Activated CD4-positive, alpha-beta memory T cell treated with anti-CD3 and anti-CD28 coated beads, Interleukin-2, amount 10 ng/mL, durations not matched to agents 7 days and 5 days (primary cell): ENCODE data around the gene SCYGR8. TPM values are rescaled to one million over a fixed set of nuclear protein-coding genes. Genes with fewer than 3 reads are reported as not detected.

Source experiments
- CTCF ChIA-PET: fragments of 350-600 bp; sonication (Branson Sonifier 250); formaldehyde crosslinking; loops from one replicate; lab custom pipeline; 2021; ENCODE audit warnings: antibody characterized with exemption, inconsistent platforms; lab: Charles Lee
- POLR2A ChIA-PET: fragments of 350-600 bp; sonication (Branson Sonifier 250); formaldehyde crosslinking; loops from one replicate; lab custom pipeline; 2021; ENCODE audit warnings: antibody characterized with exemption; lab: Charles Lee
- DNase-seq: peaks from one replicate; pipeline ENCODE4 v3.0.0-alpha.2; 2020
- H3K27ac Mint-ChIP-seq: one replicate; pipeline ENCODE4 v1.8.0; 2021; ENCODE audit warnings: mild to moderate bottlenecking, mixed read lengths
- H3K27me3 Mint-ChIP-seq: one replicate; pipeline ENCODE4 v1.8.0; 2021; ENCODE audit warnings: mixed read lengths
- H3K36me3 Mint-ChIP-seq: one replicate; pipeline ENCODE4 v1.8.0; 2021; ENCODE audit warnings: low read depth, mixed read lengths
- H3K4me1 Mint-ChIP-seq: one replicate; pipeline ENCODE4 v1.8.0; 2021; ENCODE audit warnings: mixed read lengths
- H3K4me3 Mint-ChIP-seq: one replicate; pipeline ENCODE4 v1.8.0; 2021; ENCODE audit warnings: mild to moderate bottlenecking, mixed read lengths
- H3K9me3 Mint-ChIP-seq: one replicate; pipeline ENCODE4 v1.8.0; 2021; ENCODE audit warnings: mixed read lengths
- total RNA-seq, 2 experiments: library from RNA; stranded (reverse); gene quantifications; one replicate each; pipeline ENCODE4 v1.2.3, GENCODE V29; 2021

The SCYGR8 gene
- total RNA-seq, 2 experiments from 2014 or later, result not detected

DNA sequence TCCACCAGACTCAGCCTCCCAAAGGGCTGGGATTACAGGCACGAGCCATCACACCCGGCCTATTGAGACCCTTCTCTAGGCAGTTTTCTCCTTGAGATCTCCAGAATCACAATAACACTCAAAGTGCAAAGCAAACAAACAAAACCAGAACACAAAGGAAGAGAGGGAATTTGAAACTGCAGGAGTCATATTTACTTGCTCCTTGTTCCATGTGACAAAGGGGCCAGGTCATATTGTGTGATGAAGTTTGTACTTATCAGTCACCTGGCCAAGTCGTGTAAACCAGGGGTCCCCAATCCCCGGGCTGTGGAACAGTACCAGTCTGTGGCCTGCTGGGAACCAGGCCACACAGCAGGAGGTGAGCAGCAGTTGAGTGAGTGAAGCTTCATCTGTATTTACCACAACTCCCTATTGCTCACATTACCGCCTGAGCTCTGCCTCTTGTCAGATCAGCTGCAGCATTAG, 26.5 kb downstream of the SCYGR8 start:
- no peak for DNase-seq
- Mint-ChIP-seq H3K27ac (no peak overlapping the region), H3K4me1 (peaks cover 10% of the 10 kb centered on the region), H3K27me3 (no peaks in the 10 kb centered on the region), H3K36me3 (no peaks in the 10 kb centered on the region), H3K9me3 (no peaks in the 10 kb centered on the region), H3K4me3 (no peak overlapping the region)
- ChIA-PET POLR2A (no interaction called here), CTCF (no interaction called here)

DNA sequence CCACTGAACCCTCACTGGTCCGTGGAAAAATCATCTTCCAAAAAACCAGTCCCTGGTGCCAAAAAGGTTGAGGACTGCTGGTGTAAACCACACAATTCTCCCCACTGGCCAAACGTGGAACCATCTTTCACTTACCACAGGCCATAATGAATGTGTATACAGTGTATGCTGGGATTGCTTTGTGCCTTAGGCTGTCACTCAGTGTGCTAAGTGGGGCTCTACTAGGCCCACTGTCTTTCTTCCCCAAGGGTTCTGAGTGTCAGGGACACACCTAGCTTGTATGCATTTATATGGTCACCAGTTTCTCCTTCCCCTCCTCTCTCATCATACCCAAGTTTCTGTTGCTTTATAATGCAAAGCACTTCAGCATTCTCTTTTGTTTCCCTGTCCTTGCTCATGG, 27.2 kb downstream of the SCYGR8 start:
- Mint-ChIP-seq H3K4me1 (peaks cover 10% of the 10 kb centered on the region), H3K4me3 (no peak overlapping the region), H3K27ac (no peak overlapping the region), H3K27me3 (no peaks in the 10 kb centered on the region), H3K36me3 (no peaks in the 10 kb centered on the region), H3K9me3 (no peaks in the 10 kb centered on the region)
- DNase-seq, result no peak
- ChIA-PET CTCF (interaction anchor here (0.6 kb wide), 1 partner anchor 32 kb away, joined by 3 read pairs; no protein-coding TSS in a partner anchor), POLR2A (no interaction called here)

GRCh38 chr2:227774011-227774624, 28.4 kb downstream of the SCYGR8 start:
- DNase-seq, result peak; percentile 23
- Mint-ChIP-seq H3K27ac (no peak overlapping the region), H3K4me3 (no peak overlapping the region), H3K27me3 (no peaks in the 10 kb centered on the region), H3K4me1 (peaks cover 10% of the 10 kb centered on the region), H3K36me3 (no peaks in the 10 kb centered on the region), H3K9me3 (no peaks in the 10 kb centered on the region)
- POLR2A ChIA-PET, result interaction anchor here (1.1 kb wide), 1 partner anchor 9 kb away, joined by 4 read pairs; no protein-coding TSS in a partner anchor
- CTCF ChIA-PET, result interaction anchor here (1.1 to 1.9 kb wide), 6 partner anchors 8 to 116 kb away, joined by 4 to 24 read pairs (median 6); no protein-coding TSS in a partner anchor

GRCh38 chr2:227774895-227775842, 29.5 kb downstream of the SCYGR8 start:
- Mint-ChIP-seq H3K27ac (peak overlapping the region; percentile 55), H3K27me3 (no peaks in the 10 kb centered on the region), H3K4me1 (peaks cover 10% of the 10 kb centered on the region), H3K4me3 (no peak overlapping the region), H3K9me3 (no peaks in the 10 kb centered on the region), H3K36me3 (no peaks in the 10 kb centered on the region)
- POLR2A ChIA-PET, result interaction anchor here (1.1 kb wide), 1 partner anchor 7 kb away, joined by 4 read pairs; no protein-coding TSS in a partner anchor
- CTCF ChIA-PET, result interaction anchor here (0.6 to 1.9 kb wide), 5 partner anchors 8 to 115 kb away, joined by 3 to 24 read pairs (median 5); no protein-coding TSS in a partner anchor
- DNase-seq, result no peak

- DNase-seq, result no peak
- Mint-ChIP-seq H3K4me1 (peaks cover 18% of the 10 kb centered on the region), H3K36me3 (no peaks in the 10 kb centered on the region), H3K9me3 (no peaks in the 10 kb centered on the region), H3K27ac (no peak overlapping the region), H3K27me3 (peaks cover 2% of the 10 kb centered on the region), H3K4me3 (no peak overlapping the region)
- ChIA-PET POLR2A (no interaction called here), CTCF (no interaction called here)
Observed at GRCh38 chr2:227780981-227781615, 35.4 kb downstream of the SCYGR8 start.

DNA sequence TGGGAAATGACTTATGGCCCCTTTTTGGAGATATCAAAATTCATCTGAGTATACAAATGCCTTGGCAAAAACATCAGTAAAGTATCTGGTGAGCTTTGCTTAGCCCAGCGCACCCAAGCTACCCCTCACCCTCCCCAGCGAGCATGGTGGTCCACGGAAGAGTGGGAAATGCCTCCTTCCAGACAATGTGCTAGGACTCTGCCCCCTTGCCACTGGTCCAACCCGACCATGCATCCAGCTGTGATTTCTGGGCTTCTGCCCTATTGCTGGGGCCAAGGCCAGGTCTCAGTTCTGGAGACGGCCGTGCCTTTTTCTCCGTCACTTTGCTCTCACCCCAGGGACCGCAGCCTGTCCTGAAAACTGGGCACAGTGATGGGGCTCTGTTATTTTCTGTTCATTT, 36.1 kb downstream of the SCYGR8 start:
- POLR2A ChIA-PET, result no interaction called here
- peaks cover 2% of the 10 kb centered on the region for H3K27me3 Mint-ChIP-seq
- H3K4me3 Mint-ChIP-seq, result no peak overlapping the region
- no peaks in the 10 kb centered on the region for H3K36me3 Mint-ChIP-seq
- no peaks in the 10 kb centered on the region for H3K9me3 Mint-ChIP-seq
- H3K4me1 Mint-ChIP-seq, result peaks cover 18% of the 10 kb centered on the region
- CTCF ChIA-PET, result interaction anchor here (1.6 kb wide), 1 partner anchor 81 kb away, joined by 6 read pairs; no protein-coding TSS in a partner anchor
- no peak overlapping the region for H3K27ac Mint-ChIP-seq
- DNase-seq, result no peak

DNA sequence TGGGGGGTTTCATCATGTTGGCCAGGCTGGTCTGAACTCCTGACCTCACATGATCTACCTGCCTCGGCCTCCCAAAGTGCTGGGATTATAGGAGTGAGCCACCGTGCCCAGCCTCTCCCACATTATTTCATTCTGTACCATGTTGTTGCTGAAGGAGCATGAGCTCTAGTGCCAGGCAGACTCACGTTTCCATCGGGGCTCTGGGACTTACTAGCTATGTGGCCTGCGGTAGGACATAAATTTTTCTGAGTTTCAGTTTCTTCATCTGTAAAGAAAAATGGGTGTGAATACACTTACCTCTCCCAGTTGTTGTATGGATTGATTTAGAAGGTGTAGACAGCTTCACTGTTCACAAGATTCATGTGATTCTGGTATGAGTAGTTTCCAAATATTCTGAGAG, 37.1 kb downstream of the SCYGR8 start:
- peak overlapping the region; percentile 68 for H3K4me3 Mint-ChIP-seq
- no peaks in the 10 kb centered on the region for H3K9me3 Mint-ChIP-seq
- POLR2A ChIA-PET, result interaction anchor here (0.7 to 2.7 kb wide), 6 partner anchors 8 to 31 kb away, joined by 3 to 11 read pairs (median 4); no protein-coding TSS in a partner anchor
- no peak for DNase-seq
- CTCF ChIA-PET, result interaction anchor here (0.6 to 2.0 kb wide), 8 partner anchors 8 to 125 kb away, joined by 3 to 7 read pairs (median 5); no protein-coding TSS in a partner anchor
- peaks cover 18% of the 10 kb centered on the region for H3K4me1 Mint-ChIP-seq
- peak overlapping the region; percentile 66 for H3K27ac Mint-ChIP-seq
- H3K27me3 Mint-ChIP-seq, result peaks cover 6% of the 10 kb centered on the region
- H3K36me3 Mint-ChIP-seq, result no peaks in the 10 kb centered on the region

DNA sequence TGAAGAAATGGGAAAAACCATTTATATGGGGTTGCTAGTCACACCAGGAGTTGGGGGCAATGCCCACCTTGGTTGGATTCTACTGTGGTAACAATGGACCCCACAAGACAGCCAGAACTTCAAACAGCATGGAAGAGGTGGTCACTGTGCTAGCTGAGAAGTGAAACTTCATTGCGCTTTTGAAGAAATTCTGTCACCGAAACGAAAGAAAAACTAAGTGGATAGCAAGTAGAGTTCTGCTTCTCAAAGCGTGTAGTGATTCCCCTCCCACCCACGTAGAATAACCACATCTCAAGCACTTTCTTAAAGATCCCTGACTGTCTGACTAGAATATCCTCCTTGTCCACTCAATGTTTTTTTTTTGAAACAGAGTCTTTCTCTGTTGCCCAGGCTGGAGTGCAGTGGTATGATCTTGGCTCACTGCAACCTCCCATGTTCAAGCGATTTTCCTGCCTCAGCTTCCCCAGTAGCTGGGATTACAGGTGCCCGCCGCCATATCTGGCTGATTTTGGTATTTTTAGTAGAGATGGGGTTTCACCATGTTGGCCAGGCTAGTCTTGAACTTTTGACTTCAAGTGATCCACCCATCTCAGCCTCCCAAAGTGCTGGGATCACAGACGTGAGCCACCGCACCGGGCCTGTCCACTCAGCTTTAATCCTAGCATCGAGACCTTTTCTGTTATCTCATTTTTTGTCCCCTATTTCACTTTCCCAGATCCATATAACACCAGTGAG, 37.9 kb downstream of the SCYGR8 start:
- DNase-seq, result peak; percentile 21
- no peaks in the 10 kb centered on the region for H3K9me3 Mint-ChIP-seq
- ChIA-PET POLR2A (interaction anchor here (0.7 to 2.7 kb wide), 7 partner anchors 9 to 38 kb away, joined by 3 to 11 read pairs (median 3); no protein-coding TSS in a partner anchor), CTCF (interaction anchor here (0.6 to 2.0 kb wide), 12 partner anchors 9 to 125 kb away, joined by 3 to 7 read pairs (median 4); partner anchors contain the start of gene CCL20)
- H3K4me3 Mint-ChIP-seq, result peak overlapping the region; percentile 68
- peak overlapping the region; percentile 66 for H3K27ac Mint-ChIP-seq
- peaks cover 23% of the 10 kb centered on the region for H3K4me1 Mint-ChIP-seq
- H3K27me3 Mint-ChIP-seq, result peaks cover 6% of the 10 kb centered on the region
- H3K36me3 Mint-ChIP-seq, result no peaks in the 10 kb centered on the region

- Mint-ChIP-seq H3K27ac (no peak overlapping the region), H3K36me3 (no peaks in the 10 kb centered on the region), H3K27me3 (peaks cover 6% of the 10 kb centered on the region), H3K4me3 (no peak overlapping the region), H3K9me3 (peaks cover 2% of the 10 kb centered on the region), H3K4me1 (peaks cover 28% of the 10 kb centered on the region)
- POLR2A ChIA-PET, result no interaction called here
- no peak for DNase-seq
- CTCF ChIA-PET, result no interaction called here
Observed at GRCh38 chr2:227785293-227785692, 39.6 kb downstream of the SCYGR8 start.

DNA sequence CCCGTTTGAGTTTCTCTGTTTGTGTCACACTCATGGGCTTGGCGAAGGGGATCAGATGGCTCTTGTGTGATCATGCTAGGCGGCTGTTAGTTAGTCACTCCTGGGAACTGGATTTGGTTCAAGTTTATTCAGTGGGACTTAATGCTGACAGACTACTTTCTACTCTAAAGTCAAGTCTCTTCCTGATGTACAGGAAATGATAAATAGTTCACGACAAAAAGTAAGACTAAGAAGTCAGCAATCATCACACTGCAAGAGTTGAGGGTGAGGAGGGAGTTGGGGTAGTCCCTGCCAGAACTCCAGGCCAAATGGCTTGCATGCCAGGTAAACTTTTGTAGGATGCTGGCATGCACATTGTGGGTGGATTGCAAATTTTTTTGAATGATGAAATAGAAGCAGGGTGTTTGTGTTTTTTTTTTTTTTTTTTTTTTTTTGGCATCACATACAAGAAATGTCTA, 42.9 kb downstream of the SCYGR8 start:
- Mint-ChIP-seq H3K4me3 (no peak overlapping the region), H3K27me3 (peaks cover 6% of the 10 kb centered on the region), H3K36me3 (no peaks in the 10 kb centered on the region), H3K9me3 (peaks cover 2% of the 10 kb centered on the region), H3K4me1 (peaks cover 17% of the 10 kb centered on the region), H3K27ac (no peak overlapping the region)
- POLR2A ChIA-PET, result no interaction called here
- DNase-seq, result no peak
- CTCF ChIA-PET, result no interaction called here

- no peaks in the 10 kb centered on the region for H3K36me3 Mint-ChIP-seq
- H3K27ac Mint-ChIP-seq, result no peak overlapping the region
- H3K4me1 Mint-ChIP-seq, result peaks cover 11% of the 10 kb centered on the region
- ChIA-PET POLR2A (no interaction called here), CTCF (no interaction called here)
- no peak overlapping the region for H3K4me3 Mint-ChIP-seq
- H3K9me3 Mint-ChIP-seq, result peaks cover 2% of the 10 kb centered on the region
- DNase-seq, result no peak
- peaks cover 6% of the 10 kb centered on the region for H3K27me3 Mint-ChIP-seq
Observed at GRCh38 chr2:227789803-227790202, 44.1 kb downstream of the SCYGR8 start.
